GM12873 (cell line): ENCODE results near the gene OXGR1.
A peak's percentile ranks its signal among the peaks of the same experiment; 100 is the strongest.

Source experiments
- TF ChIP-seq, protein P1 (sequence below): IDR thresholded peaks from 2 replicates; pipeline ENCODE4 v1.5.1; 2012; ENCODE audit warnings: low read depth, mild to moderate bottlenecking, moderate library complexity, low read length, control low read depth; ENCODE audit not compliant: insufficient read depth; ENCODE audit errors: missing control alignments

The OXGR1 gene

DNA sequence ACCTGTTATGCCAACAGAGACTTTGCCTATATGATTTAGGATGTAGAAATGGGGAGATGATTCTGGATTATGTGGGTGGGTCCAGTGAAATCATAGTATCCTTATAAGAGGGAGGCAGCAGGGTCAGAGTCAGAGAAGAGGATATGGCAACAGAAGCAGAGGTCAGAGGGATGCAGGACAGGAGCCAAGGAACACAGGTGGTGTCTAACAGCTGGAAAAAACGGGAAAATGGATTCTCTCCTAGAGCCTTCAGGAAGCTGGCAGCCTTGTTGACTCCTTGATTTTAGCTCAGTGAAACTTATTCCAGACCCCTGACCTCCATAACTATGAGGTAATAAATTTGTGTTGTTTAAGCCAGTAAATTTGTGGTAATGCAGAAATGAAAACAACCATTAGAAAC, 28.8 kb upstream of the OXGR1 start:
- TF ChIP-seq, protein P1, sequence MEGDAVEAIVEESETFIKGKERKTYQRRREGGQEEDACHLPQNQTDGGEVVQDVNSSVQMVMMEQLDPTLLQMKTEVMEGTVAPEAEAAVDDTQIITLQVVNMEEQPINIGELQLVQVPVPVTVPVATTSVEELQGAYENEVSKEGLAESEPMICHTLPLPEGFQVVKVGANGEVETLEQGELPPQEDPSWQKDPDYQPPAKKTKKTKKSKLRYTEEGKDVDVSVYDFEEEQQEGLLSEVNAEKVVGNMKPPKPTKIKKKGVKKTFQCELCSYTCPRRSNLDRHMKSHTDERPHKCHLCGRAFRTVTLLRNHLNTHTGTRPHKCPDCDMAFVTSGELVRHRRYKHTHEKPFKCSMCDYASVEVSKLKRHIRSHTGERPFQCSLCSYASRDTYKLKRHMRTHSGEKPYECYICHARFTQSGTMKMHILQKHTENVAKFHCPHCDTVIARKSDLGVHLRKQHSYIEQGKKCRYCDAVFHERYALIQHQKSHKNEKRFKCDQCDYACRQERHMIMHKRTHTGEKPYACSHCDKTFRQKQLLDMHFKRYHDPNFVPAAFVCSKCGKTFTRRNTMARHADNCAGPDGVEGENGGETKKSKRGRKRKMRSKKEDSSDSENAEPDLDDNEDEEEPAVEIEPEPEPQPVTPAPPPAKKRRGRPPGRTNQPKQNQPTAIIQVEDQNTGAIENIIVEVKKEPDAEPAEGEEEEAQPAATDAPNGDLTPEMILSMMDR: no peak

DNA sequence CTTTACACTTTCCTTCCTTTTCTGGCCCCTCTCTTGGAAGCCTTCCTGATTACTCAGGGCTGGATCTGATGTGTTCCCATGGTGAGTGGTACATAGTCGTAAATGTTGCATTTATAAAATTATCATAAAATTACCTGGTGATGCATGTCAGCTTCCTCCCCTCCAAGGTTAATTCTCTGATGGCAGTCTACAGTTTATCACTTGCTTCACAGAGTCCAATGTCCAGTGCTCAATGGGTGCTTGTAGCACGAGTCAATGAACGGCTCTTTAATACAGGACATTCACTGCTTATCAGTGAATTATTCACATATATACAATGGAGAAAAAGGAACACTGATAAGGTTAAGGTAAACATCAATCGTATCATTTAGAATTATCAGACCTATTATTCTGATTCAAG, 27.0 kb upstream of the OXGR1 start:
- TF ChIP-seq, protein P1: no peak

DNA sequence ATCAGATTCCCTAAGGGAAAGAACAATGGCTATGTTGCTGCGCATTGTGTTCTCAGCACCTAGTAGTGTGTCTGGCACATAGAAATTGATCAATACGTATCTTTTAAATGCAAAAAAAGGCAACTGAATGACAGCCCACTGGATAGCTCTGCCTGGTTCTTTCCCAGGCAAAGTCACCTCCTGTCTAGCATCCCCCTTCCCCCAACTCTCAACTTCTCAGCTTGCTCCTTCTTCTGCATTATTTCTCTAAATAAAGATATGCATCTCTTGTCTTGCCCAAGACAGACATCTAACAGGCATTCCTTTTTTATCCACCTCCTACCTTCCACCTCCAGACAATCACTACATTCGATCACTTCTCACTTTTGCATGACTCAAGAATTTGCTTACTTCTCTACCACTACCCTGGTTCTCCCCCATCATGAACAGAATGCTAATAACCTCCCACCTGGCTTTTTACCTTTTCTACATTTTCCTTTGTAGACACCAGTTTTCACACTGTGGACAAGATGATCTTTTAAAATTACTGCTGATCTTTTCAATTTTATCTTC, 26.5 kb upstream of the OXGR1 start:
- TF ChIP-seq, protein P1: no peak

DNA sequence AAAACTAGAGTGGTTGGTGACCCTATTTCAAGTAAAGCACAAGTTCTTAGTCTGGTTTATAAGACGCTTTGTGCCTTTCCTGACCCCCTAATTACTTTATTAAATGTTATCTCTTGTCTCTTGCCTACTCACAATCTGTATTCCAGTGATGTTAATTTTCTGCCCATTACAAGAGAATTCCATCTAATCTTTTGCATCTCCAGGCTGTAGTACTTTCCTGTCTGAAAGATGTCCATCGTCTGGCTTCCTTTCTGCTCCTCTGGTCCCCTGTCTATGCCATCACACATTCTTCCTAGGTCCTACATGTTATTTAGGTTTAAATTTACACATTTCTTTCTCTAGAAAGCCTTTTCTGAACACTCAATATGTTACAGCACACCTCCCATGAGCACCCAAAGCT, 25.9 kb upstream of the OXGR1 start:
- TF ChIP-seq, protein P1: no peak

DNA sequence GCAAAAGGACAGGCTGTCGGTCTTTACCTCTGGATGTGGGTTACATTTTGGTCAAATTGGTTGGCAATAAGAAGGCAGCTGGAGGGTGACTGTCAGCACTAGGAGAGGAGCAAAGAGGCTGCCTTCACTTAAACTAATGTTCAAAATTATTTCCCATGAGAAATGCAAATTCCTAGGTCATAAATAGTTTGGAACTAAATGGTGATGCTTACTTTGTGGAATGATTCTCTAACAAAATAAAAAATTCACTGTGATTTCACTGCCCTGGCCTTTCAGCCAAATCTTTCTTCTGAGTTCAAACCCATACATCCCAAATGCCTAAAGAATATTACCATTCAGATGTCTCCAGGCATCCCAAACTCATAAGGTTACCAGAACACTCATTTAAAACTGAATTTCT, 25.0 kb upstream of the OXGR1 start:
- TF ChIP-seq, protein P1: no peak

DNA sequence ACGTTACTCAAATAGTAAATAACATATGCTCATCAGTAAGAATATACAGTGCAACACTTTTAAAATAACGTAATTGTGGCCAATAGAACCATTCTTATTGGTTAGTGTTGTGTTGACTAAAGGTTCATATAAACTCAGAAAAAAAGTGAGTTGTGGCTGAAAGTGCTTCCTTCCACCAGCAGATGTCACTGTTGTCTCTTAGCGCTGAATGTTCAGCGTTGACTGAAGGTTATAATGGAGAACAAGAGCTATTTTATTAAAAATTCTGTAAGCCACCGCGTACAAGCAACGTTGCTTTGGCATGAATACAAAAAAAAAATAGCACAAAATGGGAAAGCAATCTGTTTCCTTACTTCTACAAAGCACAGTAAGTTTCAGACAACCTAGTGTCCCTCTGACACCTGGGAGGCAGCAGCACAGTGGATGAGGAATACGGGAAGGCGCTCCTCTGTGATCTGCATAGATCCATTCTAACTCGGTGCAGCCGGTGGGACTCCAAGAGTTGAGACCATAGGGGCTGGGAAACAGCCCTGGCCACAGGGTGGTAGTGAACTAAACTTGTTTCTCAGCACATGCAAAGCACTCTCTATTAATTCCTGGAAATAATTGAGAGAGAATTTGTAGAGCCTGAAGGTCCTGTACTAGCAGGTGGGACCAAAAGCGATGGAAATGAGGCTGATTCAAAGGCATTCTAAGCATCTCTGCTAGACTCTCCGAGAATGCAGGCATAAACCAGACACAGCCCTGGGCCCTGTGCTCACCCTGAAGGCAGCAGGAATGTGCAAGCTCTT, 23.9 kb upstream of the OXGR1 start:
- TF ChIP-seq, protein P1: peak; percentile 81

DNA sequence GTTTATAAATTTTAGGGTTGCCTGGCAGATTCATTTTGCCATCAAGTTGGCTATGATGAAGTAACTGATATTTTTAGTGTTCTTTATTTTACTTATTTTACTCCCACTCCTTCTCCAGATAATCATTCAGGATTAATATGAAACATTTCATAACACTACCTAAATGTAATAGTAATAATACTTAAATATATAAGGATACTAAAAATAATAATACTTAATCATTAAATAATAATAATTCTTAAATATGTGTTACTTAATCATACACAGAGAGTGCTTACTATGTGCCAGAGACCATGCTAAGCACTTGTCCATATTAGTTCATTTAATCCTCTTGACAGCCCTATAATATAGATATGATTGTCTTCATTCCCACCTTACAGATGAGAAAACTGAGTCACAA, 23.0 kb upstream of the OXGR1 start:
- TF ChIP-seq, protein P1: no peak
